Duodenal mucosa (tissue), 2 donors: ENCODE measurements around the gene CCDC6.
"Not testable (repeated sequence)": the region's sequence is repeated elsewhere in the genome, so short reads cannot be mapped to it uniquely, and the experiment has no call there.

Source experiments
- H3K27ac ChIP-seq: one replicate; pipeline ENCODE4 v1.7.0; 2013; ENCODE audit warnings: low read depth, low read length
- H3K27me3 ChIP-seq, 2 donors: one replicate each; pipeline ENCODE4 v1.7.0; 2013; ENCODE audit warnings: low read length in 2 of 2, control low read depth in 1 of 2; ENCODE audit not compliant: insufficient read depth in 2 of 2, control insufficient read depth in 1 of 2
- H3K36me3 ChIP-seq, 2 donors: one replicate each; pipeline ENCODE4 v1.7.0; 2013; ENCODE audit warnings: low read length in 2 of 2, control low read depth in 1 of 2; ENCODE audit not compliant: insufficient read depth in 2 of 2, control insufficient read depth in 1 of 2
- H3K4me1 ChIP-seq, 2 donors: one replicate each; pipeline ENCODE4 v1.7.0; 2013; ENCODE audit warnings: low read length in 2 of 2, control low read depth in 1 of 2; ENCODE audit not compliant: insufficient read depth in 2 of 2, control insufficient read depth in 1 of 2
- H3K4me3 ChIP-seq, 2 donors: one replicate each; pipeline ENCODE4 v1.7.0; 2013; ENCODE audit warnings: low read length in 2 of 2, low read depth in 1 of 2
- H3K9ac ChIP-seq, 2 donors: one replicate each; pipeline ENCODE4 v1.7.0; 2013; ENCODE audit warnings: low read length in 2 of 2, low read depth in 1 of 2
- H3K9me3 ChIP-seq, 2 donors: one replicate each; pipeline ENCODE4 v1.7.0; 2013; ENCODE audit warnings: low read length in 2 of 2, control low read depth in 1 of 2; ENCODE audit not compliant: control insufficient read depth in 1 of 2

The CCDC6 gene

DNA sequence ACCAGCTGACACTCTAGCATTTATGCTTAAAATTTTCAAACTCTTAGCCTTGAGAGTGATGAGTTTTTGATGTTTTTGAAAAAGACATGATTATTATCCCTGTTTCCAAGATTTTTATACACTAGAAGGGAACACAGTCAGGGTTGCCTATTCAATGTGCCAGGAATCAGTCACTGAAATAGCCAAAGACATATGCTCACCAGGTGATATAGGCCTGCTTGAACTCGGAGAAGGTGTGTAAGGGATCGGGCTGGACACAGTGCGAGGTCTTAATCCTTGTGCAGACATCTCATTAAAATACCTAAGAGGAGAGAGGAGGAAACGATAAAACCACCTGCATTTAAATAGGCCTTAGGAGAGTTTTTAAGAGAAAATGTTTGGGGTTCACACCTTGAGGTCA, 102.1 kb downstream of the CCDC6 start:
- peaks cover 0 to 6% of the 10 kb centered on the region in 2 donors for H3K4me1 ChIP-seq
- no peak overlapping the region for H3K4me3 ChIP-seq
- peaks cover 37 to 63% of the 10 kb centered on the region in 2 donors for H3K36me3 ChIP-seq
- no peaks in the 10 kb centered on the region for H3K27me3 ChIP-seq
- no peak overlapping the region for H3K27ac ChIP-seq
- H3K9ac ChIP-seq = no peak overlapping the region
- H3K9me3 ChIP-seq = no peaks in the 10 kb centered on the region

DNA sequence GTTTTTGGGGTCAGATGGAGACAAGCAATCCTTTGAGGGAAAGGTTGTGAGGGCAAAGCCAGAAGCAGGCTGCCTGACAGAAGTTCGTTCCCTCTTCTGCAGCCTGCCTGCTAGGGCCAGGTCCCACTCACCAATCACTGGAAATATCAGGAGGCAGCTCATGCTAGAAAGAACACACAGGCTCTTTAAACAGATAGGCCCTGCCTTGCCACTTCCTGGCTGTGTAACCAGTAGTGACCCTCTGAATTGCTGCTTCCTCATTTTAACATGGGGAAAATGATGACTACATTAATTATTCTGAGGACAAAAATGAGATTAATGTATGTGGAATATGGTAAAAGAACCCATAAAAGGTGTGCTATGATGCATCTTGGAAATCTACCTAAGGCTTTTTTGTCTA, 102.6 kb downstream of the CCDC6 start:
- Histone ChIP-seq H3K27ac (no peak overlapping the region), H3K36me3 (peaks cover 37 to 60% of the 10 kb centered on the region in 2 donors), H3K9me3 (no peaks in the 10 kb centered on the region), H3K4me3 (no peak overlapping the region), H3K27me3 (no peaks in the 10 kb centered on the region), H3K9ac (no peak overlapping the region), H3K4me1 (peaks cover 0 to 6% of the 10 kb centered on the region in 2 donors)

DNA sequence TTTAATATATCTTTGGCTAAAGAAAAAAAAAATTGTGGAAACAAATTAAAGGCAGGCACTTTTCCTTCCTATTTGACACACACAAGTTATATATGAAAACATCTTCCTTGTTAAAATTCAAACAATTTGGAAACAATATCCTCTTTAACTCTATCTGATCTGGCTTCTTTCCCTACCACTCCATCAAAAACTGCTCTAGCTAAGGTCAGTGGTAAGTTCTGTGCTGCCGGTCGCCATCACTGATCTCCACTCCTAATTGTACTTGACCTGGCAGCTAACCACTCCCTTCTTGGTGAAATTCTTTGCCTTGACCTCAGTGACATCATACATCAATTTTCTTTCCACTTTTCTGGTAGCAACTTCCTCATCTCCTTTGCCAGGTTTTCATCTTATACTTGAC, 105.2 kb downstream of the CCDC6 start:
- peaks cover 34 to 54% of the 10 kb centered on the region in 2 donors for H3K36me3 ChIP-seq
- H3K27ac ChIP-seq = no peak overlapping the region
- H3K4me1 ChIP-seq = no peaks in the 10 kb centered on the region
- H3K4me3 ChIP-seq = no peak overlapping the region
- H3K9ac ChIP-seq = no peak overlapping the region
- H3K9me3 ChIP-seq = no peaks in the 10 kb centered on the region
- no peaks in the 10 kb centered on the region for H3K27me3 ChIP-seq

DNA sequence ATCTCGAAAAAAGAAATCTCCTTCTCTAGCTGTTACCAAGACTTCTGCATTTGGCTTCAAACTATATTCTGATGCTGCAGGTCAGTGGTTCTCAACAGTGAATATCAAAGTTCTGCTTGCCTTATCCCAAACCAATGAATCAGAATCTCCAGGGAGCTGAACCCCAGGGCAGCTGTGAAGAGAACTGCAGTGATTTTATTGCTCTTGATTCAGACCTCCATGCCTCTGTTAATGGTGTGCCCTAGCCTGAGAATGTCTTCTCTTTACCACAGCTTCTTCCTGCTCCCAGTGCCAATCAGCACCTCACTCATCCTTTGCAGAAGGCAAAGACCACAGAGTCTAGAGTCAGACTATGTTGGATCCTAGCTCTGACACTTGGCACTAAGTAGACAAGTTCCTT, 106.9 kb downstream of the CCDC6 start:
- peaks cover 21 to 42% of the 10 kb centered on the region in 2 donors for H3K36me3 ChIP-seq
- no peak overlapping the region for H3K4me3 ChIP-seq
- no peaks in the 10 kb centered on the region for H3K4me1 ChIP-seq
- H3K27ac ChIP-seq = no peak overlapping the region
- no peak overlapping the region for H3K9ac ChIP-seq
- H3K27me3 ChIP-seq = no peaks in the 10 kb centered on the region
- H3K9me3 ChIP-seq = no peaks in the 10 kb centered on the region

DNA sequence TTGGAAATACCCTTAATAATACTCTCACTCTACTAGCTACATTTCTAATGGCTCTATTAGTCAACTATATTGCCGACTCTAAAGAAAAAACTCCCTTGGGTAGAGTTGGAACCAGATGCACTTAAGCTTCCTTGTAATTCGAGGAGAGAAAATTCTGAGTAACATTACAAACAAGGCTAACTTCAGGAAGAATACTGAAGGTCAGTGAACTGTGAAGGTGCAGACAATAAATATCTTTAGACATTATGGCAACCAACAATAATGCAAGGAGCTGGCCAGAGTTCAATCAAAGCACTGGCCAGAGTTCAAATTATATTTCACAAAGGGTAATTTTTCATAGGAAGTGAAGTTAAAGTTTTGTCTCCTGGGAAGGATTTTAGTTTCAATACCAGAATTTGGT, 112.4 kb downstream of the CCDC6 start:
- Histone ChIP-seq H3K9me3 (no peaks in the 10 kb centered on the region), H3K4me1 (no peaks in the 10 kb centered on the region), H3K4me3 (no peak overlapping the region), H3K9ac (no peak overlapping the region), H3K27ac (no peak overlapping the region), H3K27me3 (no peaks in the 10 kb centered on the region), H3K36me3 (peaks cover 35 to 51% of the 10 kb centered on the region in 2 donors)

DNA sequence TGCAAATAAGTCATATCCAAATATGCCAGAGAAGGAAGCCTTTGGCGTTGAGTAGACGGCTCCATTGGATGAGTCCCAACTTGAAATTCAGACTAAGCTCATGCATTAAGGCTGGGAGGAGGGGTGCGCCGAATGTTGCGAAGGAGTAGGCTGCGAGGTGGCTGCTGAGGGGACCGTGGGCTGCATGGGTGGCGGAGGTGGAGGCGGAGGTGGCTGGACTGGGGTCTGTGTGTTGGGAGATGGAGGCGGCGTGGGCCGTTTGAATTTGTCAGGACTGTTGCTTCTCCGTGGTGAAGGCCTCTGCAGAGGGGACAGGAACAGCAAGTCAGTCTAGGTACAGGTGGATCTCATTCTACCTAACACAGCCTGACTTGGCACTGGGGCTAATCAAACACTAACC, 113.5 kb downstream of the CCDC6 start:
- no peak overlapping the region for H3K27ac ChIP-seq
- no peaks in the 10 kb centered on the region for H3K4me1 ChIP-seq
- H3K9me3 ChIP-seq = no peaks in the 10 kb centered on the region
- no peaks in the 10 kb centered on the region for H3K27me3 ChIP-seq
- no peak overlapping the region for H3K4me3 ChIP-seq
- H3K36me3 ChIP-seq = peaks cover 35 to 46% of the 10 kb centered on the region in 2 donors
- no peak overlapping the region for H3K9ac ChIP-seq

DNA sequence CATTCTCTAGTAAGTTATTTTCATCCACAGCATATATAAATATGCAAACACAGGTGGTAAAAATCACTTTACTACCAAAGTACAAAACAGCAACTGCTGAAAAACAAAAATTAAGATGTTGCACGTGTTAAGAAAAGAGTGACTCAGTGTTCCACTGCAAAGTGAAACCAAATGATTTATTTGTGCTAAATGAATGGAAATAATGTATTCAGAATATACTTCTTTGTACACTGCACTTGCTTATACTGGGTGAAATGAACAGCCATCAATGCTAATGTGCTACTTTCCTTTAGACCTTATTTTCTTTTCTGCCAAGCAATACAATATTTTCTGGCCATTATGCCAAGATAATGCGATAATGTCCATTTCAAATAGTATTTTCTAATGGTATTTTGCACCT, 114.8 kb downstream of the CCDC6 start:
- no peaks in the 10 kb centered on the region for H3K9me3 ChIP-seq
- no peak overlapping the region for H3K9ac ChIP-seq
- no peaks in the 10 kb centered on the region for H3K4me1 ChIP-seq
- no peaks in the 10 kb centered on the region for H3K27me3 ChIP-seq
- no peak overlapping the region for H3K27ac ChIP-seq
- H3K36me3 ChIP-seq = peaks cover 32 to 39% of the 10 kb centered on the region in 2 donors
- no peak overlapping the region for H3K4me3 ChIP-seq

DNA sequence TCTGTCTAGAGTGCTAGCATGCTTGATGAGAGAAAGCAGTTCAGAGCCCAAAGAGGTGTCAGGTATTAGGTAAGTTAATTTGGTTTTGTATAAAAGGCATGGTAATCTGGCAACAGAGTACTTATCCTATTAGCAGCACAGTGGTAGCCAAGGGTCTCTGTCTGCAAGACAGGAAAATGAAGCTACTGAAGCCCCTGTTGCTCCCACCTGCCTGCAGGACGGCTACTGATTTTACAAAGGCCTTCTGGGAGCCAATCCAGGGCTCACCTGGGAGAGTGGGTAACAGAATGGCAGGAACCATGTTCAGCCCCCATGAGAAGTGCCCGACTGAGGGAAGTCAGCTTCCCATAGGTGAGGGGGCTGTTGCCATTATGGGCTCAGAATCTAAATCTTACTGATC, 116.3 kb downstream of the CCDC6 start:
- not testable (repeated sequence) for H3K4me3 ChIP-seq, H3K27ac ChIP-seq, H3K27me3 ChIP-seq, H3K9me3 ChIP-seq, H3K4me1 ChIP-seq, H3K9ac ChIP-seq
- H3K36me3 ChIP-seq = peaks cover 32 to 35% of the 10 kb centered on the region in 2 donors

DNA sequence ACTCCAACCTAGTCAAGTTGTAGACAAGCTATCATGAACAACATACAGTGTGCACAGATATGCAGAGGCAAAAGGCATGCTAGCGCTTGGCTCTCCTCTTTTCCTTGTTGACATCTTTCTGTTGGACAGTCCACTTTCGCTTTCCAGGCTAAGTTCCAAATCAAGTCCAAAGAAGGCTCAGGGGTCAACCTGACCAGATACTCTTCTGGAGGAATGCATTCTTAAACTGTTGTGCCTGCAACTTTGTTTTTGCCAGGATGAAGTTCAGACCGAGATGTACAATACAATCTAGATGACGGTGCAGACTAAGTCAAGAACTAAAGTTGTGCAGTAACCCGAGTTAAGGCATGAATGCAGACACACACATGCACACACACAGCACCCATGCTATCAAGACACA, 117.4 kb downstream of the CCDC6 start:
- H3K27me3 ChIP-seq, H3K4me1 ChIP-seq, H3K9me3 ChIP-seq, H3K27ac ChIP-seq, H3K9ac ChIP-seq, H3K4me3 ChIP-seq: not testable (repeated sequence)
- peaks cover 25 to 26% of the 10 kb centered on the region in 2 donors for H3K36me3 ChIP-seq

DNA sequence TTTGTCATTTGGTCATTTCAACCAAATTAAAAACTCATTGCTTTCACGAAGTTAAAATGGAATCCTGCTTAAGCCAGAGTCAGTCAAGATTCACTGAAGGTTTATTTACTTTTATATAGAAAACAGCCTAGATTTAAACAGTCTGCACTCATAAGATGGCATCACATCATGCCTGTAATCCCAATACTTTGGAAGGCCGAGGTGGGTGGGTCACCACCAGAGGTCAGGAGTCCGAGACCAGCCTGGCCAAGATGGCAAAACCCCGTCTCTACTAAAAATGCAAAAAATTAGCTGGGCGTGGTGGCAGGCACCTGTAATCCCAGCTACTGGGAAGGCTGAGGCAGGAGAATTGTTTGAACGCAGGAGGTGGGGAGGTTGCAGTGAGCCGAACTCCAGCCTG, 119.3 kb downstream of the CCDC6 start:
- H3K4me1 ChIP-seq, H3K27ac ChIP-seq, H3K9ac ChIP-seq, H3K4me3 ChIP-seq, H3K27me3 ChIP-seq, H3K9me3 ChIP-seq: not testable (repeated sequence)
- H3K36me3 ChIP-seq = peaks cover 10 to 15% of the 10 kb centered on the region in 2 donors

DNA sequence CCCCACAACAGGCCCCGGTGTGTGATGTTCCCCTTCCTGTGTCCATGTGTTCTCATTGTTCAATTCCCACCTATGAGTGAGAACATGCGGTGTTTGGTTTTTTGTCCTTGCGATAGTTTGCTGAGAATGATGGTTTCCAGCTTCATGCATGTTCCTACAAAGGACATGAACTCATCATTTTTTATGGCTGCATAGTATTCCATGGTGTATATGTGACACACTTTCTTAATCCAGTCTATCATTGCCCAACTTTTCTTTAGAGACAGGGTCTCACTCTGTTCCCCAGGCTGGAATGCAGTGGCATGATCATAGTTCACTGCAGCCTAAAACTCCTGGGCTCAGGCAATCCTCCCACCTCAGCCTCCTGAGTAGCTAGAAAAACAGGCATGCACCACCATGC, 120.9 kb downstream of the CCDC6 start:
- H3K9ac ChIP-seq, H3K4me3 ChIP-seq, H3K4me1 ChIP-seq, H3K36me3 ChIP-seq, H3K9me3 ChIP-seq, H3K27ac ChIP-seq, H3K27me3 ChIP-seq: not testable (repeated sequence)
